ENCODE data around the gene PTPN14.
A peak's percentile ranks its signal among the peaks of the same experiment; 100 is the strongest.
"Not testable (repeated sequence)": the region's sequence is repeated elsewhere in the genome, so short reads cannot be mapped to it uniquely, and the experiment has no call there.

Gene PTPN14

GRCh38 chr1:214511639-214511998 lies 39.8 kb downstream of the PTPN14 start:
- no peak for DNase-seq (ENCODE audit: low read depth, low spot score)

GRCh38 chr1:214510914-214511638 lies 40.3 kb downstream of the PTPN14 start:
- DNase-seq (ENCODE audit: low read depth, low spot score): no peak

- no peak for DNase-seq (ENCODE audit: low read depth, low spot score)
These were observed 40.9 kb downstream of the PTPN14 start for GRCh38 chr1:214510477-214510876.

GRCh38 chr1:214509622-214510021 lies 41.8 kb downstream of the PTPN14 start:
- not testable (repeated sequence) for DNase-seq (ENCODE audit: low read depth, low spot score)

GRCh38 chr1:214506972-214507431 lies 44.4 kb downstream of the PTPN14 start:
- DNase-seq (ENCODE audit: low read depth, low spot score): no peak

- no peak for DNase-seq (ENCODE audit: low read depth, low spot score)
These were observed 46.3 kb downstream of the PTPN14 start for GRCh38 chr1:214505134-214505533.

GRCh38 chr1:214504330-214504729 lies 47.1 kb downstream of the PTPN14 start:
- DNase-seq (ENCODE audit: low read depth, low spot score): no peak

- DNase-seq (ENCODE audit: low read depth, low spot score): peak; percentile 20
These were observed 47.8 kb downstream of the PTPN14 start for GRCh38 chr1:214503553-214503952.

- DNase-seq (ENCODE audit: low read depth, low spot score): no peak
These were observed 50.9 kb downstream of the PTPN14 start for GRCh38 chr1:214500340-214501055.

- DNase-seq (ENCODE audit: low read depth, low spot score): no peak
These were observed 51.7 kb downstream of the PTPN14 start for GRCh38 chr1:214499732-214500131.

- no peak for DNase-seq (ENCODE audit: low read depth, low spot score)
These were observed 53.4 kb downstream of the PTPN14 start for GRCh38 chr1:214498021-214498420.

- no peak for DNase-seq (ENCODE audit: low read depth, low spot score)
These were observed 55.3 kb downstream of the PTPN14 start for GRCh38 chr1:214496126-214496525.

GRCh38 chr1:214494706-214495105 lies 56.7 kb downstream of the PTPN14 start:
- peak; percentile 71 for DNase-seq (ENCODE audit: low read depth, low spot score)

GRCh38 chr1:214494179-214494578 lies 57.2 kb downstream of the PTPN14 start:
- not testable (repeated sequence) for DNase-seq (ENCODE audit: low read depth, low spot score)

- peak; percentile 54 for DNase-seq (ENCODE audit: low read depth, low spot score)
These were observed 58.1 kb downstream of the PTPN14 start for GRCh38 chr1:214493126-214493796.

- peak; percentile 74 for DNase-seq (ENCODE audit: low read depth, low spot score)
These were observed 58.9 kb downstream of the PTPN14 start for GRCh38 chr1:214492401-214493075.

- no peak for DNase-seq (ENCODE audit: low read depth, low spot score)
These were observed 59.8 kb downstream of the PTPN14 start for GRCh38 chr1:214491468-214492146.

GRCh38 chr1:214485151-214485550 lies 66.3 kb downstream of the PTPN14 start:
- DNase-seq (ENCODE audit: low read depth, low spot score): no peak

- not testable (repeated sequence) for DNase-seq (ENCODE audit: low read depth, low spot score)
These were observed 68.2 kb downstream of the PTPN14 start for GRCh38 chr1:214483180-214483579.

- DNase-seq (ENCODE audit: low read depth, low spot score): not testable (repeated sequence)
These were observed 69.3 kb downstream of the PTPN14 start for GRCh38 chr1:214481983-214482634.

All from astrocyte of the hippocampus (primary cell).